ENCODE measurements around the gene PIP5KL1.

PIP5KL1 gene

DNA sequence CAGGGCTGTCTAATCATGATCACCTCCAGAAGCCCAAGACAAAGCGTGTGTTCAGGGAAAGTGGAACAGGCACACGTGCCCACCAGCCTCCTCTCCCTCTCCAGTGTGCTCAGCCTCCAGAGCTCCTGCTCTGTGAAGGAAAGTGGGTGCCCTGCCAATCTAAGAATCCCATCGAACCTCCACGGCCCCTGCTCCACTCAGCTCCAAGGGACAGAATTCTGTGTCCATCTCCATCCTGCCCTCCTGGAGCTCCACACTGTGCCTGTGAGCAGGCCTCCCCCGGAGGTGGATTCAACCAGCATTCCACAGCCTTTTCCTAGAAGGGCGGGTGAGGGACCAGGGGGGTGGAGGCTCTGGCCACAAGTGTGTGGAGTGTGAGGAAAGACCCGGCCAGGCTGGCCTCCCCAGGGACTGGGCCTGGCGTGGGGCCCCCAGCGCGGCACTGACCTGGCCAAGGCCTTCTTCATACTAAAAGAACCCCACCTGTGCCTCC, 44.2 kb upstream of the PIP5KL1 start:
- Histone ChIP-seq H3K27me3 (ENCODE audit: insufficient read depth, low read length) (no peaks in the 10 kb centered on the region), H3K27ac (ENCODE audit: low read depth, low read length) (no peak overlapping the region), H2AFZ (ENCODE audit: low read length, unreplicated experiment) (no peak overlapping the region), H3K36me3 (ENCODE audit: insufficient read depth, low read length) (no peaks in the 10 kb centered on the region), H3K4me3 (ENCODE audit: low read depth, low read length) (no peak overlapping the region), H3K79me2 (ENCODE audit: control insufficient read depth, insufficient read depth, low read length, unreplicated experiment) (peaks cover 81% of the 10 kb centered on the region), H3K4me1 (ENCODE audit: control insufficient read depth, insufficient read depth, low read length, unreplicated experiment) (peaks cover 35% of the 10 kb centered on the region)

DNA sequence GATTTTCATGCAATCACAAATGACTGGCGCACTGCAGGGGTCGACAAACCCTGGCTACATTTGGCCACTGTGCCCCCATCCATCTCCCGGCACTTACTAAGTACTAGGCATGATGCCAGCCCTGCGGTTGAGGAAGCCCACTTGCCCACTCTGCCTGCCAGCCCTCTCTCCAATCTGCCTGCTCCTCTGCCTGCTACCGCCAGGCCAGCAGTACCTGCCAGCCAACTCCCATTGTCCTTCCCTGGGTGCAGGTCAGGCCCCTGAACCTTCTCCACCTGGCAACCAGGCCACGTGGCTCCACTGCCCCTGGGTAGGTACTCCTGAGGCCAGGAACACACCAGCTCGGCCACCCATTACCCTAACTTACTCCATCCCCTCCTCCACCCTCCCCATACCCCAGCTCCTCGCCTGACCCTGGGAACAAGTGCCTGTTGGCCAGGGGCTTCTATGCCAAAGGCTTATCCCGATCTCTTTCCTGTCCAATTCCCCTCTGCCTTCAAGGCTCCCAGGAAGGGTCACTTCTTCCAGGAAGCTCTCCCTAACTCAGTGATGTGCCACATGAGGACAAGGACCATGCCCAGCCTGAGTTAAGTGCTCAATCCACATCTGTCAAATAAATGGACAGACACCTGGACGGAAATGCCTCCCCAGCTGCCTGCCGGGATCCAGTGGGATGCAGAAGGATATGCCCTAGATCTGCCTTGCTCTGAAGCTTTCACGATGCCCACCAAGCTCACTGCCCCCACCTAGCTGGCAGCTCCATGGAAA, 43.6 kb upstream of the PIP5KL1 start:
- Histone ChIP-seq H3K79me2 (ENCODE audit: control insufficient read depth, insufficient read depth, low read length, unreplicated experiment) (peaks cover 74% of the 10 kb centered on the region), H3K4me1 (ENCODE audit: control insufficient read depth, insufficient read depth, low read length, unreplicated experiment) (peaks cover 41% of the 10 kb centered on the region)

DNA sequence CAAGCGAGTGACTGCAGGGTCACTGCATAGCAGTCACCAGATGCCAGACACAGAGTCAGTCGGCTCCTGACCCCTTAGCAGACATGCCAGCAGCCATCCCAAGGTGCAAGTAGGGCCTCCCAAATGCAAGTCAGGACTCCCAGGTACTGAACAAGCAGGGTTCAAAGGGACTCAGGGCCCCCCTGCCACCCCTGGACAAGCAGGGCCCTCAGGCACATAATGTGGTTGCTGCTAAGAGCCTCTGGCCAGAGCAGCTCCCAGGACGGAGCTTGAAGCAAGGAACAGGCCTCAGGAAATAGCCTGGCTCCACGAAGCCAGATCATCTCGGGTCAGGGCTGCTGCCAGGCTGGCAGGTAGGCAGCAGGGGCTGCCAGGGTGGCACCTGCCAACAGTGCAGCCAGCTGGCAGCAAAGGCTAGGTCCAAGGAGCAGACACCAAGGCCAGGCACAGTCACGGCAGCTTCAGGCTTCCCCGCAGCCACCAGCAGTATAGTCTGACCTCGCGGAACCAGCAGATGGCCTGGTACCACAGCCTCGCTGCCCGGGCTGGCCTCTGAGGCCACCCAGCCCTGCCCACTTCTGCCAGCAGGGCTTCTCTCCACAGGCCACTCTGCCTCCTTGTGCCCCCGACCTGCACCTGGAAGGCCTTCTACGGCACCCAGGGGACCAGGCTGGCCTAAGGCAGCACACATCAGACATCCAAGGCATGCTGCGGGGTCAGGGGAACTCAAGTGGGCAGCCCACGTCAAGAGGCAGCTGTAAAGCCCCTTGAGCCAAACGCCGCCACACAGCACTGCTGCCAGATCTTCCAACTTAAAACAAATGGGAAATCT, 42.8 kb upstream of the PIP5KL1 start:
- H3K36me3 ChIP-seq (ENCODE audit: insufficient read depth, low read length) = no peaks in the 10 kb centered on the region
- no peak overlapping the region for H2AFZ ChIP-seq (ENCODE audit: low read length, unreplicated experiment)
- no peaks in the 10 kb centered on the region for H3K27me3 ChIP-seq (ENCODE audit: insufficient read depth, low read length)
- peaks cover 49% of the 10 kb centered on the region for H3K4me1 ChIP-seq (ENCODE audit: control insufficient read depth, insufficient read depth, low read length, unreplicated experiment)
- H3K4me3 ChIP-seq (ENCODE audit: low read depth, low read length) = no peak overlapping the region
- peaks cover 69% of the 10 kb centered on the region for H3K79me2 ChIP-seq (ENCODE audit: control insufficient read depth, insufficient read depth, low read length, unreplicated experiment)
- H3K27ac ChIP-seq (ENCODE audit: low read depth, low read length) = no peak overlapping the region

More for the DNA sequence above, 43.6 kb upstream of the PIP5KL1 start:
- no peaks in the 10 kb centered on the region for H3K27me3 ChIP-seq (ENCODE audit: insufficient read depth, low read length)
- H3K27ac ChIP-seq (ENCODE audit: low read depth, low read length) = no peak overlapping the region
- no peak overlapping the region for H3K4me3 ChIP-seq (ENCODE audit: low read depth, low read length)
- no peaks in the 10 kb centered on the region for H3K36me3 ChIP-seq (ENCODE audit: insufficient read depth, low read length)
- H2AFZ ChIP-seq (ENCODE audit: low read length, unreplicated experiment) = no peak overlapping the region

DNA sequence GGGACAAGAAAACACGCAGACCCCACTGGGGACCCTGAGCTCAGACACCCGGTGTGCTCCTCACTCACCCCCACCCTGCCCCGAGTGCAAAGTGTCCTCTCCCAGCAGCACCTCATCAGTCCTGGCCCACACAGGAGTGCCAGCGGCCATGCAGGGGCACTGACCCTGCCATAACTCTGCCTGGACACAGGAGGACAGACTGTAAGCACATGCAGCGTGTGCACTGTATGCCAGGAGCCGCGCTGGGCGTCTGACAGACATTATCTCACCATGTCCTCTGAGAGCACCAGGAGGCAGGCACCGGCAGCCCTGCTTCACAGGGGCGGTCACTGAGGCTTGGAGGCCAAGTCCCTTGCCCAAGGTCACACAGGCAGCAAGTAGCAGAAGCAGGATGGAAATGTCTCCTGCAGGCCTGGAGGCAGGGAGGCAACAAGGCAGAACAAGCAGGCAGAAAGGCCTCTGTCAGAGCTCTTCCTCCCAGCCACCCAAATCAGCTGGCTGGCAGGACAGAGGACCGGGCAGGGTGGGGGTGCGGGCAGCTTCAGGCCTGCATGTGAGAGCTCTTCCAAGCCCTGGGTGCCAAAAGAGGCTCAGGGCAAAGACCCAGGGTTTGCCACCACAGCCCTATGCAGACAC, 41.8 kb upstream of the PIP5KL1 start:
- Histone ChIP-seq H3K79me2 (ENCODE audit: control insufficient read depth, insufficient read depth, low read length, unreplicated experiment) (peaks cover 65% of the 10 kb centered on the region), H3K36me3 (ENCODE audit: insufficient read depth, low read length) (no peaks in the 10 kb centered on the region), H3K4me3 (ENCODE audit: low read depth, low read length) (no peak overlapping the region), H3K27me3 (ENCODE audit: insufficient read depth, low read length) (no peaks in the 10 kb centered on the region), H3K27ac (ENCODE audit: low read depth, low read length) (no peak overlapping the region), H3K4me1 (ENCODE audit: control insufficient read depth, insufficient read depth, low read length, unreplicated experiment) (peaks cover 51% of the 10 kb centered on the region), H2AFZ (ENCODE audit: low read length, unreplicated experiment) (no peak overlapping the region)

DNA sequence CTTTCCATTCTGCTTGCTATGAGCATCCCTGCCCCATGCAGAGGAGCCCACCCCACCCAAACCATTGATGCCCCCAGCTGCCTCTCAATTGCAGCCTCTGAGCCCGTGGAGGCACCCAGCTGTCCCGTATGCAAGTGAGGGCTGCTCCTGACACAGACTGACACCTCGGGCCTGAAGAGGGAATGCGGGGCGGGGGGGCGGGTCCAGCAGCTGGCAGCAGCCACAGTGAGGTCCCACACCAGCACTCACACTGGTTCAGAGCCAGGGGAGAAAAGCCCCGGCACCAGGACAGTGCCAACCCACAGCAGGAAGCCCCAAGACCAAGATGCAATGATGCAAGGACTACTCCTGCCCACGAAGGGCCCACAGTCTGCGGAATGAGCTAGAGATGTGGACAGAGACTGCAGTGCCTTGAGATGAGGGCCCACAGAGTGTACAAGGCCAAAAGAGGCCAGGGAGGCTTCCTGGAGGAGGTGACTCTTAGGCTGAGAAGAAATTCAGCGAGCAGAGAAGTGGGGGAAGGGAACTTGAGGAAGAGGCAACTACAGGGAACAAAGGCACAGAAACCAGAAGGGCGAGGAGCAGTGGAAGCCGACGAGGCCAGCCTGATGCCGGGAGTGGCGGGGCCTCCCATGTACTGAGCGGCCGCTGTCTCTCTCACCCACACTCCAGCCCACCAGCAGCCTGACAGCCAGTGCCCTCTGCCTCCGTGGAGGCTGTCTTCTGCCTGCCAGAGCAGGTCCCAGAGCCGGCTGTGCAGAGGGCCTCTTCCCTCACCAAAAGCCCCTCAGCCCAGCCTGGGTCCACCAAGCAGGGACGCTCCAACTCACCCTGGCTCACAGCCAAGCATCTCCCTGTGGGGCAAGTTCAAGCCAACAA, 41.0 kb upstream of the PIP5KL1 start:
- no peak overlapping the region for H3K4me3 ChIP-seq (ENCODE audit: low read depth, low read length)
- H3K36me3 ChIP-seq (ENCODE audit: insufficient read depth, low read length) = no peaks in the 10 kb centered on the region
- no peak overlapping the region for H2AFZ ChIP-seq (ENCODE audit: low read length, unreplicated experiment)
- H3K4me1 ChIP-seq (ENCODE audit: control insufficient read depth, insufficient read depth, low read length, unreplicated experiment) = peaks cover 54% of the 10 kb centered on the region
- H3K27me3 ChIP-seq (ENCODE audit: insufficient read depth, low read length) = no peaks in the 10 kb centered on the region
- H3K27ac ChIP-seq (ENCODE audit: low read depth, low read length) = no peak overlapping the region
- peaks cover 65% of the 10 kb centered on the region for H3K79me2 ChIP-seq (ENCODE audit: control insufficient read depth, insufficient read depth, low read length, unreplicated experiment)

DNA sequence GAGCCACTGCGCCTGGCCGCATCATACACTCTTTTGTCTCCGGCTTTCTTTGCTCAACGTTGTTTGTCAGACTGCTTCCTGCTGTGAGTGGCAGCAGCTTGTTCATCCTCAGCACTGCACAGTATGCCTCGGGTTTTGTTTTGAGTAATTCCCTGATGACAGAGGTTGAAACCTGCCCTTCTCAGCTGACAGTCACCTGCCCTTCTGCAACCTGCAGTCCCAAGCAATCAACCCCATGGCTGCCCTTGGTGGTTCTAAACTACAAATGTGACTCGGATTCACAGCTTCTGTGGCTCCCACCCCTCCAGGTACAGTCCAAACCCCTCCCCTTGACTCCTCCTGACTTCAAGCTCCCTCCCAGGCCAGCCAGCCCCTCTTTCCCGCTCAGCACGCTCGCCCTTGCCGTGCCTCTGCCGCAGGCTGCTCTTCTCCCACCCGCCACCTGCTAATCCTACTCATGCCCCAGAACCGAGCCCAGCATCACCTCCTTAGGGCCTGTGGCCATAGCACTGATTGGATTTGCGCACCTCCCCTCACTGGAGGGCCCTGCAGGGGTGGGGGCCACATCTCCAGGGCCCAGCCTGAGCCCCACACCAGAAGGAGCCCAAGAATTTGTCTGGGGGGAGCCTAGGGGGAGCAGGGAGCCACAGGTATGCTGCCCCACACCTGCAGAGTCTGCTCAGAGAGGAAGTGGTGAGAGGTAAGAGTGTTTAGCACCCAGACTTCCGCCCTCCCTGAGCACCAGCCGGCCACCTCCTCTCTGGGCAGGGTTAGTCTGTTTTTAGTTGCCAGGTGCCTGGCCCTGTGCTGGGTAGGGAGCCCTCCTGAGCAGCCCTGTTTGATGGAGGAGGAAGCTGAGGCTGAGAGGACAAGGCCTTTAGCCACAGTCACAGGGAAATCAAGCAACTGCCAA, 40.1 kb upstream of the PIP5KL1 start:
- peaks cover 55% of the 10 kb centered on the region for H3K4me1 ChIP-seq (ENCODE audit: control insufficient read depth, insufficient read depth, low read length, unreplicated experiment)

DNA sequence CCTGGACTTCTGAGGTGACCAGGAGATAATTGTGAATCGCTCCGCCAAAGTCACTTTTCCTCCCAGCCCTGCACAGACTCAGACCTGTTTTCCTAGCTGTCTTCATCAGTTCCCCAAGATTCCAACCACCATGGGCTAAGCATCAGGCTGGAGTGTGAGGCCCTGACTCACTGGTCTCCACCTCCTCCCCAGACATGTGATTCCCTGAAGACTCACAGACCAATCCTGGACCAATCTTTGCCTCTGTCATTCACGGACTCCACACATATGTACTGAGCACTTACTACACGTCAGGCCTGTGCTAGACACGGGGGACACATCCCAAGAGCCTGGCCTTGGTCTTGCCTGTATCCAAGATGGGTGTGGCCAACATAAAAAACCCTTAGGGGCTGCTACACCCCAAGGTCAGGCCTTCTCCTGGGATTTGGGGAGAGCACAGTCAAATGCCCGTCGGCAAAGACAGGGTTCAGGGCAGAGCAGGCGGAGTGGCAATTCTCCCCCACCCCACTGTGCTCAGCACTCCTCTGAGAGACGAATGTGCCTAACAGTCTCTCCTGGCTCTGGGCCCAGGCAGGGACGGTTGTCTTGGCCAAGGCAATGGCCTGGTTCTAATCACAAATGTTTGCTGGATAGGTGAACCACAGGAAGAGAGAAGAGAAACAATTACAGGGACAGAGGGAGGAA, 38.3 kb upstream of the PIP5KL1 start:
- Histone ChIP-seq H3K79me2 (ENCODE audit: control insufficient read depth, insufficient read depth, low read length, unreplicated experiment) (peaks cover 51% of the 10 kb centered on the region), H2AFZ (ENCODE audit: low read length, unreplicated experiment) (peak overlapping the region; percentile 64), H3K4me3 (ENCODE audit: low read depth, low read length) (peak overlapping the region; percentile 36; the same call in 1 of the 2 replicates), H3K4me1 (ENCODE audit: control insufficient read depth, insufficient read depth, low read length, unreplicated experiment) (peaks cover 48% of the 10 kb centered on the region), H3K36me3 (ENCODE audit: insufficient read depth, low read length) (no peaks in the 10 kb centered on the region), H3K27me3 (ENCODE audit: insufficient read depth, low read length) (no peaks in the 10 kb centered on the region), H3K27ac (ENCODE audit: low read depth, low read length) (peak overlapping the region; percentile 88)

More for the DNA sequence above, 40.1 kb upstream of the PIP5KL1 start:
- Histone ChIP-seq H3K27me3 (ENCODE audit: insufficient read depth, low read length) (no peaks in the 10 kb centered on the region), H3K36me3 (ENCODE audit: insufficient read depth, low read length) (no peaks in the 10 kb centered on the region), H2AFZ (ENCODE audit: low read length, unreplicated experiment) (no peak overlapping the region), H3K79me2 (ENCODE audit: control insufficient read depth, insufficient read depth, low read length, unreplicated experiment) (peaks cover 58% of the 10 kb centered on the region), H3K4me3 (ENCODE audit: low read depth, low read length) (no peak overlapping the region), H3K27ac (ENCODE audit: low read depth, low read length) (no peak overlapping the region)

DNA sequence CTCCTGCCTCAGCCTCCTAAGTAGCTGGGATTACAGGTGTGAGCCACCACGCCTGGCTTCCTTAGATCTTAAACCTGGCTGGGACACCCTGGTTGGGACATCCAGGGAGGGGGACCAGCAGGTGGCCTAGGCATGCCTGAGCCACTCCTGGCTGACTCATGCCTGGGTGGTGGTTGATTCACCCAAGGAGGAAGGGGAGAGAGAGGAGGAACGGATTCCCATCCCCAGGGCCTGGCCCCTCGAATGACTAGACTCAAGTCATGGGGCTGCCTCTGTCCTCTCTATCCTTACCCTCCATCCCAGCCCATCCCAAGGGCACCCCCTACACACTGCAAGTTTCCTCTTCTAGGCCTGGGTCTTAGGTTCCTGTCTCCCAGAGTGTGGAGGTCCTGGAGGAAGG, 37.5 kb upstream of the PIP5KL1 start:
- H3K79me2 ChIP-seq (ENCODE audit: control insufficient read depth, insufficient read depth, low read length, unreplicated experiment) = peaks cover 43% of the 10 kb centered on the region
- peaks cover 54% of the 10 kb centered on the region for H3K4me1 ChIP-seq (ENCODE audit: control insufficient read depth, insufficient read depth, low read length, unreplicated experiment)
- H3K27me3 ChIP-seq (ENCODE audit: insufficient read depth, low read length) = no peaks in the 10 kb centered on the region
- H3K27ac ChIP-seq (ENCODE audit: low read depth, low read length) = peak overlapping the region; percentile 88
- no peaks in the 10 kb centered on the region for H3K36me3 ChIP-seq (ENCODE audit: insufficient read depth, low read length)
- H2AFZ ChIP-seq (ENCODE audit: low read length, unreplicated experiment) = no peak overlapping the region
- H3K4me3 ChIP-seq (ENCODE audit: low read depth, low read length) = peak overlapping the region; percentile 36; the same call in 1 of the 2 replicates
